HG02840 (cell line): Measurements from ENCODE around the gene OR5C1.

Experiments used
- ATAC-seq: cut with Tn5 transposase; IDR thresholded peaks from one replicate; pipeline ENCODE4 v1.9.1; 2021; ENCODE audit warnings: mild to moderate bottlenecking, moderate library complexity, moderate number of reproducible peaks; ENCODE audit not compliant: unreplicated experiment, low FRiP score

The OR5C1 gene

GRCh38 chr9:122788831-122789230, at the start of gene OR5C1:
Gene OR5C1 (plus strand): TSS chr9:122788933. CDS start chr9:122788933, 0 bp downstream.
- no peak for ATAC-seq

GRCh38 chr9:122742003-122742402, 46.7 kb upstream of the OR5C1 start, which contains the start of gene OR1L6:
Gene OR1L6 (plus strand): TSS chr9:122742303. CDS start chr9:122749848, 7,545 bp downstream.
- no peak for ATAC-seq

GRCh38 chr9:122754825-122755224, 33.9 kb upstream of the OR5C1 start:
- ATAC-seq, result no peak

- ATAC-seq, result no peak
These were observed 20.9 kb upstream of the OR5C1 start for GRCh38 chr9:122767817-122768216.

- no peak for ATAC-seq
These were observed 11.7 kb upstream of the OR5C1 start for GRCh38 chr9:122777052-122777451.

- ATAC-seq, result no peak
These were observed 10.7 kb upstream of the OR5C1 start for GRCh38 chr9:122777935-122778627.

GRCh38 chr9:122779181-122779580, 9.6 kb upstream of the OR5C1 start:
- no peak for ATAC-seq

- ATAC-seq, result no peak
These were observed 8.7 kb upstream of the OR5C1 start for GRCh38 chr9:122780026-122780425.

- no peak for ATAC-seq
These were observed 7.1 kb upstream of the OR5C1 start for GRCh38 chr9:122781671-122782070.

GRCh38 chr9:122785269-122785668, 3.5 kb upstream of the OR5C1 start:
- no peak for ATAC-seq

- no peak for ATAC-seq
These were observed 2.4 kb upstream of the OR5C1 start for GRCh38 chr9:122786338-122786737.

- no peak for ATAC-seq
These were observed 718 bp downstream of the OR5C1 start for GRCh38 chr9:122789256-122790046.

- no peak for ATAC-seq
These were observed 3.3 kb downstream of the OR5C1 start for GRCh38 chr9:122791872-122792669.

GRCh38 chr9:122797316-122798063, 8.8 kb downstream of the OR5C1 start:
- ATAC-seq, result no peak

GRCh38 chr9:122800066-122801060, 11.6 kb downstream of the OR5C1 start, which contains the start of gene OR1K1:
Gene OR1K1 (plus strand): TSS chr9:122800123. CDS start chr9:122800123, 0 bp downstream.
- no peak for ATAC-seq

GRCh38 chr9:122806661-122807060, 17.9 kb downstream of the OR5C1 start:
- ATAC-seq, result no peak

GRCh38 chr9:122807271-122807900, 18.7 kb downstream of the OR5C1 start:
- no peak for ATAC-seq

- no peak for ATAC-seq
These were observed 19.4 kb downstream of the OR5C1 start for GRCh38 chr9:122808141-122808540.
